Upper lobe of left lung (tissue), 6 donors: ENCODE results near the gene METRN. TPM values are rescaled to one million over a fixed set of nuclear protein-coding genes. Genes with fewer than 3 reads are reported as not detected.

Experiments used
- ATAC-seq, 2 donors: fragments of 200-7000 bp; cut with Tn5 transposase; one replicate each; pipeline ENCODE4 v1.9.1; 2022; ENCODE audit warnings: mild to moderate bottlenecking in 2 of 2, moderate library complexity in 2 of 2; ENCODE audit not compliant: low FRiP score in 2 of 2
- DNase-seq, 2 donors: peaks; one replicate each; pipeline ENCODE4 v3.0.0-alpha.2; 2019 to 2020
- H3K27ac ChIP-seq, 4 donors: fragments of 200-600 bp; sonication (generic); one replicate each; pipeline ENCODE4 v1.5.1; 2016 to 2019
- H3K27me3 ChIP-seq, 4 donors: fragments of 200-600 bp; sonication (generic); one replicate each; pipeline ENCODE4 v1.5.1; 2017 to 2019
- H3K36me3 ChIP-seq, 4 donors: fragments of 200-600 bp; sonication (generic); one replicate each; pipeline ENCODE4 v1.5.1; 2016 to 2019
- H3K4me1 ChIP-seq, 4 donors: fragments of 200-600 bp; sonication (generic); one replicate each; pipeline ENCODE4 v1.5.1; 2018 to 2019
- H3K4me3 ChIP-seq, 4 donors: fragments of 200-600 bp; sonication (generic); one replicate each; pipeline ENCODE4 v1.5.1; 2017 to 2019; ENCODE audit warnings: mild to moderate bottlenecking in 2 of 4, moderate library complexity in 1 of 4
- H3K9me3 ChIP-seq, 4 donors: fragments of 200-600 bp; sonication (generic); one replicate each; pipeline ENCODE4 v1.5.1; 2018 to 2019
- CTCF ChIP-seq, 6 experiments: fragments of 450-650 bp in 4 of 6; fragments of 200-600 bp in 2 of 6; sonication (generic) in 2 of 6; IDR thresholded peaks; one replicate each; pipeline ENCODE4 v1.5.1; 2016 to 2019; ENCODE audit warnings: antibody characterized with exemption in 6 of 6
- EP300 ChIP-seq, 4 donors: sonication (generic); formaldehyde crosslinking; IDR thresholded peaks; one replicate each; pipeline ENCODE4 v1.5.1; 2017; ENCODE audit warnings: antibody characterized with exemption in 4 of 4, control low read depth in 2 of 4
- POLR2A ChIP-seq, 4 donors: fragments of 450-650 bp; IDR thresholded peaks; one replicate each; pipeline ENCODE4 v1.5.1; 2016 to 2017; ENCODE audit warnings: antibody characterized with exemption in 4 of 4, mild to moderate bottlenecking in 2 of 4
- POLR2AphosphoS5 ChIP-seq, 2 donors: sonication (generic); formaldehyde crosslinking; IDR thresholded peaks; one replicate each; pipeline ENCODE4 v1.5.1; 2017; ENCODE audit warnings: antibody characterized with exemption in 2 of 2
- WGBS, 2 donors: methylation state at CpG; one replicate each; pipeline ENCODE4 v1.1.5; 2017 to 2018; 5-methylcytosine and 5-hydroxymethylcytosine counted together
- total RNA-seq, 6 donors: library from RNA; depleted of rRNA in 4 of 6; stranded (reverse); fragments of >200 nt in 4 of 6; gene quantifications; one replicate each; pipeline versions ENCODE4 v1.1.0 to v1.2.1, GENCODE V29; 2016 to 2021
- donor health status: DM: no; HTN: no; CAD: no; lungs with moderate emphysema.
- donor health status: DM: no; HTN: yes; CAD: no; lungs with severe emphysema.

METRN gene
- total RNA-seq, 6 donors from 2014 or later = 22.0 to 56.0 (median 40.8) TPM

GRCh38 chr16:714079-714478 is 839 bp upstream of the METRN start:
- no peak overlapping the region for H3K27ac ChIP-seq
- peaks cover 0 to 31% (median 10%) of the 10 kb centered on the region in 4 donors for H3K27me3 ChIP-seq
- H3K4me1 ChIP-seq = peaks cover 21 to 34% (median 28%) of the 10 kb centered on the region in 4 donors
- 59 to 70% methylated on average over 5 to 10 of the region's 11 CpGs for whole genome bisulfite sequencing, 2 donors
- no peak overlapping the region for H3K4me3 ChIP-seq
- H3K9me3 ChIP-seq = no peaks in the 10 kb centered on the region
- no peak for TF ChIP-seq POLR2A (IDR thresholded peaks at IDR 0.05)
- DNase-seq (no peak), ATAC-seq (no peak)
- no peaks in the 10 kb centered on the region for H3K36me3 ChIP-seq

- 5 to 14% methylated on average over 6 to 13 of the region's 74 CpGs for WGBS, 2 donors
- DNase-seq (peak in 1 of 2 donors; percentile 89), ATAC-seq (no peak)
- Histone ChIP-seq H3K4me1 (peaks cover 31 to 45% (median 39%) of the 10 kb centered on the region in 4 donors), H3K4me3 (peak overlapping the region; percentile 82 to 93 (median 86)), H3K27me3 (peaks cover 0 to 15% (median 5%) of the 10 kb centered on the region in 4 donors), H3K27ac (peak overlapping the region in 1 of 4 donors; percentile 51), H3K9me3 (no peaks in the 10 kb centered on the region), H3K36me3 (no peaks in the 10 kb centered on the region)
- TF ChIP-seq POLR2A (IDR thresholded peaks at IDR 0.05) (no peak), CTCF (IDR thresholded peaks at IDR 0.05) (peak in 1 of 6 experiments; percentile 12), EP300 (IDR thresholded peaks at IDR 0.05) (no peak)
Observed at GRCh38 chr16:715477-716199, 720 bp downstream of the METRN start.

GRCh38 chr16:716200-716568 is 1.3 kb downstream of the METRN start:
- Histone ChIP-seq H3K9me3 (no peaks in the 10 kb centered on the region), H3K36me3 (no peaks in the 10 kb centered on the region), H3K4me3 (peak overlapping the region in 3 of 4 donors; percentile 82 to 93 (median 86)), H3K27ac (no peak overlapping the region), H3K27me3 (peaks cover 0 to 11% (median 2%) of the 10 kb centered on the region in 4 donors), H3K4me1 (peaks cover 31 to 47% (median 40%) of the 10 kb centered on the region in 4 donors)
- ATAC-seq (no peak), DNase-seq (peak in 1 of 2 donors; percentile 68)
- WGBS, 2 donors = 17 to 34% methylated on average over 9 to 12 of the region's 12 CpGs
- TF ChIP-seq EP300 (IDR thresholded peaks at IDR 0.05) (no peak), CTCF (IDR thresholded peaks at IDR 0.05) (no peak), POLR2AphosphoS5 (IDR thresholded peaks at IDR 0.05) (no peak), POLR2A (IDR thresholded peaks at IDR 0.05) (no peak)

GRCh38 chr16:716768-717325 is 1.9 kb downstream of the METRN start:
- H3K4me3 ChIP-seq = no peak overlapping the region
- 92 to 100% methylated on average over 1 to 13 of the region's 29 CpGs for WGBS, 2 donors

More at GRCh38 chr16:716768-717325, 1.9 kb downstream of the METRN start:
- TF ChIP-seq POLR2A (IDR thresholded peaks at IDR 0.05) = no peak
- no peak for TF ChIP-seq CTCF (IDR thresholded peaks at IDR 0.05)
- TF ChIP-seq EP300 (IDR thresholded peaks at IDR 0.05) = no peak
- TF ChIP-seq POLR2AphosphoS5 (IDR thresholded peaks at IDR 0.05) = no peak
- Histone ChIP-seq H3K36me3 (no peaks in the 10 kb centered on the region), H3K9me3 (no peaks in the 10 kb centered on the region), H3K4me1 (peaks cover 34 to 53% (median 43%) of the 10 kb centered on the region in 4 donors), H3K27me3 (peaks cover 0 to 10% (median under 1%) of the 10 kb centered on the region in 4 donors), H3K27ac (no peak overlapping the region)
- no peak for ATAC-seq
- peak in 1 of 2 donors; percentile 78 for DNase-seq
